Left cardiac atrium (tissue), 4 donors: ENCODE measurements around the gene DSE. TPM values are rescaled to one million over a fixed set of nuclear protein-coding genes. Genes with fewer than 3 reads are reported as not detected.

Experiments
- ATAC-seq, 2 donors: fragments of 200-7000 bp; cut with Tn5 transposase; one replicate each; pipeline ENCODE4 v1.9.1; 2020; ENCODE audit warnings: mild to moderate bottlenecking in 2 of 2, moderate library complexity in 2 of 2
- DNase-seq: peaks from one replicate; pipeline ENCODE4 v3.0.0-alpha.2; 2020
- intact Hi-C, 2 donors: fragments of 100-400 bp; cut with DNase I; formaldehyde crosslinking; loops; one replicate each; pipeline versions ENCODE4 v1.14.1 to v1.15.1; 2022 to 2023
- total RNA-seq, 2 donors: library from RNA; stranded (reverse); fragmentation: NEBNext Ultra II Directional; extraction: Animal tissue kit (Norgen Biotek cat#: 25700); gene quantifications; one replicate each; pipeline ENCODE4 v1.2.1, GENCODE V29; 2021
- donor health status: DM: no; HTN: yes; CAD: no.
- donor health status: DM: no; HTN: yes; CAD: no; lungs with severe emphysema.
- donor health status: DM: yes; HTN: yes; CAD: no.
- donor health status: Dilated cardiomyopathy.

DSE gene
- total RNA-seq, 2 donors from 2014 or later = 30.3 to 34.4 TPM

DNA sequence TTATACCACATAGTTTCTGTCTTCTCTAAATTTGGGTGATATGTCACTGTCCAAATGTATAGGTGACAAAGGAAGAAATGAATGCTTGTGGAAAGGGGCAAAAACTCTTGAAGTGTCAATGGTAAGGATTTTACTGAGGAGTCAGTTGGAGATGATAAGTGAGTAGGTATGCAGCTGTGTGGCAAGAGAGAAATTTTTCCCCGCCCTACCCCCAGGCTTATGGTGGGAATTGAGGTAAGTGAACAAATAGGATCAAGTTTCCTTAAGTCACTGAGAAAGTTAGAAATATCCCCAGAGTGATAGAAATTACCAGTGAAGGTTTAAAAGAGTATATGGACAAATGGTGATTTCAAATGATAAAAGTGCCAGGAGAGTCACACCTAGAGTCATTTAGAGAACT, 11.8 kb downstream of the DSE start:
- DNase-seq = no peak
- no peak for ATAC-seq
- intact Hi-C loops = no loop called here

DNA sequence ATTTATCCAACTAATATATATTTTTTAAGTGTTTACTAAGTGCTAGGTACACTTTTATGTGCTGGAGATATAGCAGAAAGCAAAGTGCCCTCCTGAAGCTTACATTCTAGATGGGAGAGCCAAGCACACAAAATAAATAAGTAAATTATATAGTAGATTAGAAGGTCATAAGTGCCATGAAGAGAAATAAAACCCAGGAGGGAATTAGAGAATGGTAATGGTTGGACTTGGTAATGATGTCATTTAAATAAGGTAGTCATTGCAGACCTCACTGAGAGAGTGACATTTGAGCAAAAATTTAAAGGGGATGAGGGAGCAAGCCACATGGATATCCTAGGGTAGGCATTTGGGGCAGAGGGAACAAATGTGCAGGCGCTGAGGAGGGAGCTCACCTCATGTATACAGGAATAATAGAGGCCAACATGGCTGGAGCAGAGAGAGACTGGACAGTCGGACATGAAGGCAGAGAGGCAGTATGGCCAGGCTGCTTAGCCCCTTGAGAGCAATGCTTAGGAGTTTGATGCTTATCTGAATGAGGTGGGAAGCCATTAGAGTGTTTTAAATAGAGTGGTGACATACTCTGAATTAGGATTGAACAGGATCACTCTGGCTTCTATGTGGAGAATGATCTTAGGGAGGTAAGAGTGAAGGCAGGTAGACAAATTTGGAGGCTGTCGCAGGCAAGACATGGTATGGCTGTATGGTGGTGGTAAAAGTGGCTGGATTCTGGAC, 14.1 kb downstream of the DSE start:
- no peak for ATAC-seq
- intact Hi-C loops = no loop called here
- no peak for DNase-seq

DNA sequence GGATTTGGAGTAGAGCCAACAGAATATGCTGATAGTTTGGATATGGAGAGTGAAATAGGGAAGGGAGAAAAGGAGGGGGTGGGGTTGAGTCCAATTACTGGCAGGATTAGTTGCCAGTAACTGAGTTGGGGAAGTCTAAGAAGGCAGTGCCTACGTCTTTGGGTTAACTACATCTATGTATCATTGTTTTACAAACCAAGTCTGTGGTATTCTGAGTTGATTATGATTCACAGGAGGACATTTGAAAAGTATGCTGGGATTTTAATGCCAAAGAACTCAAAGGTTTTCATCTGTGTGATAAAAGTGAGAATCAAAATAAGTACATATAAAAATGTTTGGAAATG, 14.7 kb downstream of the DSE start:
- ATAC-seq (peak; percentile 28 to 67), DNase-seq (no peak)
- intact Hi-C loops = no loop called here

DNA sequence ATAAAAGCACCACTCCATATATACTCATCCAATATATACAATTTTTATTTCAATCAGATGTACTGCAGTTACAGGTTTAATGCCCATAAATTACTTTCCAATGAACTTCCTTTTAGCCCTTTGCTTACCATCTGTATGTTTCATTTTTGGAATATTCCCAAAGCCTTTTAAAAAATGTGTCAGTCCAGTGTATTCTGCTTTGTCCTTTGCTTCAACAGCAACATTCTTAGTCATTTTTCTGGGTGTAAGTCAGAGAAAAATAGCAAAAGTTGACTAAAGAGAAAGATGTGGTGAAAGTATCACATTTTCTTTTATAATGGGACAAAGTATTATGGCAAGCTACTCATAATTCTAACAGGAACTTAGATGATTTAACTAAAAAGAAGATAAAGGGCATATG, 15.2 kb downstream of the DSE start:
- ATAC-seq (no peak), DNase-seq (no peak)
- intact Hi-C loops = no loop called here

DNA sequence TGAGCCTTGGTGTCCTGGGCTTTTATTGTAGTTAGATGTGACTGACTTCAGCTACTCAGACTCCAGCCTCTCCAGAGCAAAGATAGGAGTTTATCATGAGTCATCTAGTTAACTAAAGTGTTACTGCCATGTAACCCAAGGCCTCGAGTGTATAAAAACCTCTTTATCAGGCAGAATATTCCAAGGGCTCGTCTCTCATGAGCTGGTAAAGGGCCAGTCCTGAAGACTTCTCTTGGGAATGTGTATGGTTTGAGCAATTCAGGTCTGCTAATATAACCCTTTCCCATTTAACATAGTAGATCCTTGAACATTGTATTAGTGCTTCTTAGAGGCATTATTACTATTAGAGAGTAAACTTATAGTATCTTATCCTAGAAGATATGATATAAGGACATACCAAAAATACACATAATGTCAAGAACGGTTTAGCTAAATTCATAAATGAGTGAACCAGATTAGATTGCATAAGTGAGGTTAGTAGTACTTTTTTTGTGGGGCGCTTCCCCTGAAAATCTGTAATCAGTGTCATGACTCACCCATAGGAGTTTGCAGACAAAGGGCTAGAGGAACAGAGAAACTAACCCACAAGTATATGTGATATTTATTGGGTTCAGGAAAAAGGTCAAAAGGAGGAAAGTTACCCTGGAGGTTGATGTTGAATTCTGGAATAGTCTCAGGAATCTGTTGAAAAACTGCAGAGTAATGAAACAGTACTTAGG, 16.0 kb downstream of the DSE start:
- no peak for DNase-seq
- intact Hi-C loops = no loop called here
- ATAC-seq = peak; percentile 34 to 65

DNA sequence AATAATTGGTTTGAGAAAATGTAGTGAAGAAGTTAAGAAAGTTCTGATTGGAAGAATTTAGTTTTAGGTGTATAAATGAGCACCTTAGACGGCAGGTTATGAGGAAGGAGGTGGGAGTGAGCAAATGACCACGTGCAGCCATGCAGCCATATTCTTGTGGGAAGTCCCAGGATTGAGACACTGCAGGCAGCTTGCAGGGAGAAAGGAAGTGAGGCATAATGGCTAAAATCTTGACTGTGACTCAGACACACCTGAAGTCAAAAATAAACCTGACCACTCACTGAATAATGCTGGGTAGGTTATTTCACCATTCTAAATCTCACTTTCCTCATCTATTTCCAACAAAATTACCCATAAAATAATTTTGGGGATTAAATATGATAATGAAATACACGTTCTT, 16.6 kb downstream of the DSE start:
- ATAC-seq (peak; percentile 17 to 62), DNase-seq (no peak)
- intact Hi-C loops = no loop called here

DNA sequence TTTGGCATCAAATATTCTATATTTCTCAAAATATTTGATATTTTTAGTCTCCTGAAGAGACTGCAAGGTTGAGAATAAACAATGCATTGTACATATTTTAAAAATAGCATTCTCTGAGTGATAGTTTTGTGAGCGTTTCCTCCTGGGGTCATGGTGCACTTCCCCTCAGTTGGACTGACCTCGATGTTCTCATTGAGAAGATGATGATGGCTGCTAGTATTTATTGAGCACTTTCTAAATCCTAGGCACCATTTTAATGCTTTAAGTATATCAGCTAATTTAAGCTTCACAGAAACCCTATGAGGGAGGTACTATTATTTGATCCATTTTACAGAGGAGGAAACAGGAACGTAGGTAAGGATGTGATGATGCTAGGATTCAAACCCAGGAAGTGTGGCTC, 18.2 kb downstream of the DSE start:
- no peak for DNase-seq
- intact Hi-C loops = no loop called here
- ATAC-seq = no peak

DNA sequence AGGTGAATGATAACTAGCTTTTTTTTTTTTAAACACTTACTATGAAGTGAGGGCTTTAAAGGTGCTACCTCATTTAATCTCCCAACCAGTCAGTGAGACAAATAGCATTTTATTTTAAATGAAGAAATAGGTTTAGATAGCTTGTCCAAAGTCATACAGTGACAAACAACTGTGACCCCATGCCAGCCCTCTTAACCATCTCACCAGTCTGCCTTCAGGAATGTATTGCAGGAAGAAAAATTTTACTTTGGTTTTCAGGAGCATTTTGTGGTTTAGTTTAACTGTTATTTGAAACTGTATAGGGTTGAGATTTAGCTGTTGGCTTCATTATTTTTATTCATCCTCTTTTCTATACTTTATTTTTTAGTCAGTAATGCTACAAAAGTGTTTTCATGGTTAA, 18.6 kb downstream of the DSE start:
- ATAC-seq = no peak
- no peak for DNase-seq
- intact Hi-C loops = no loop called here

DNA sequence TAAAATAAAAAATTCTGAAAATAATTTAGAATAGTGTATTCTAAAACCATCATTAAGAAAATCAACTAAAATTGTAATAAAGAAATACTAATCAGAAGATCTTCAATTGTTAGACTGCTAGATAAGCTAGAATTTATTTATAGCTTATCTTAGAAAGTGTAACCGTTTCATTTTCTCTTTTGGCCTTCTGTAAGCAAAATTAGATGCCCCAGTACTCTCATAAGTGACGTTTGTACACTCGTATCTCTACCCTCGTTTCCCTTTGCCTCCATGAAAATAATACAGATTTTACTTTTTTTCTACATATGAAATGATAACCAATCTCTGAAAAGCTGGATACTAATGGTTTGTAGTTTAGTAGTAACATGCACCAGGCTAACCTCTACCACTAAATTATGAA, 19.8 kb downstream of the DSE start:
- ATAC-seq (no peak), DNase-seq (no peak)
- intact Hi-C loops = no loop called here

DNA sequence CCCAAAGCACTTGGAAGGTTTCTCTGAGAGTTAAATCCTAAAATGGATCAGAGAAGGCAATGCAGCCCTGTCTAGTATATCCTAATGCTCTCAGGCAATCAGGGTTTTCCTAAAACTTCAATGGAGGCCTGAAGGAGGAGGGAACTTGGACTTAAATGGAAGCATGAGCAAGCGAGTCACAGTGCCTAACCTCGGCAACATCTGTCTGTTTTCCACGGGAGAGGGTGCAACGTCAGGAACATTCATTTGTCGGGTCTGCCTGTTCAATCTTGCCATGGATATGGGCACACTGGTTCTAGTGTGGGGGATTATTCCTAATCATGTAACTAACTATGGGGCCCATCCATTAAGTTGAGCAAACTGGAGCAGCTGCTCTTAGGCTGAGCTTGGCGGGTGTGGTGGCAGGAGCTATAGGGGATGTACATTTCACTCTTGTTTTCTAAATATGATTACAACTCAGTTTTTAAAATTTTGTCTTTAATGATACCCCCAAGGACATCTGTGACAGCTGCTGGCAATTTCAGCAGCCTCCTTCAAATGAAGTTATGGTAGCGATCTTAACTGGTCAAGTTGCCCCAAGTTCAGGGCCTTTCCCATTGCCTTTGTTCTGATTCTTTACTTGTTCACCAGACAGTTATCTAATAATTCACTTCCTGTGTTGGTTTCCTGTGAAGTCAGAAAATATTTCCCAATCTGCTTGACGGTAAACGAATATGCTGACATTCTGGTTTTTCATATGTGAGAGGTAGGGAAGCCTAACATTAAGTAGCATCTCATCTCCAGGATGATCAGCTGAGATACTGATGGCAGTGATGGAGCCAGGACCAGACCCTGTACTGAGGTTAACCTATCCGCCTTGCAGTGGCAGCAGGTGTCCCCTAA, 21.6 kb downstream of the DSE start:
- ATAC-seq = peak in 1 of 2 donors; percentile 25
- DNase-seq = no peak
- intact Hi-C loops = no loop called here

DNA sequence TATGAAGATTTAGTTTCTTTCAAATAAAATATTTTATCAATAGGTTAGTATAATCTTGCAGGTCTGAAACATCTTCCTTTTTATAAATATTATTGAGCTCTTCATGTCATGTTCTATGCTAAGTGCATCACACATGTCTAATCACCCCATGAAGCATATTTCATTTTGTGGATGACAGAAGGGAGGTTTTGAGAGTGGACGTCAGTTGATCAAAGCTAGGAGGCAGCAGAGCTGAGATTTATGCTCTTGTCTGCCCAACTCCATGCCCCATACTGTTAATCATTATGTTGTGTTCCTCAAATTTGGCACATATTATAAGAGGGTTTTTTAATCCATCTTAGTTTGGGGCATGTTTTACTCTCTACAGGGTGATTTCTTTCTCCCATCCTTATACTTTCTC, 22.7 kb downstream of the DSE start:
- intact Hi-C loops = no loop called here
- DNase-seq (no peak), ATAC-seq (no peak)

DNA sequence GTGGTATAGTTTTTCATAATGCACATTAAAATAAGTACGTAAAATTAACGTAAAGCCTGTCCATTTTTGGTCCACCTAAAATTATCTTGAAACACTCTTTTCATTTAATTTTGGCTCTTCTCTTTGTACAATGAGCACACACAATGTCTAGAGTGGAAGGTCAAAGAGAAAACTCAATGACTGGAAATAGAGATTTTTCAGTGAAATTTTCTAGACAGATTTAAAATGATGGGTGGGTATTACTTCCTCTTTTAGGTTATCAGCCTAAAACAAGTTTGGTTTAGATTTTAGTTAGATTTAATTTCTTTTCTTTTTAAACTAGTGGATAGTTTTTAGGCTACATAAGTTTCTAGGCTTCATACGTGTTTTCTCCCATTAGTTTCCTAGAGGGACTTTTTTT, 24.9 kb downstream of the DSE start:
- no peak for DNase-seq
- no peak for ATAC-seq
- intact Hi-C loops = no loop called here

DNA sequence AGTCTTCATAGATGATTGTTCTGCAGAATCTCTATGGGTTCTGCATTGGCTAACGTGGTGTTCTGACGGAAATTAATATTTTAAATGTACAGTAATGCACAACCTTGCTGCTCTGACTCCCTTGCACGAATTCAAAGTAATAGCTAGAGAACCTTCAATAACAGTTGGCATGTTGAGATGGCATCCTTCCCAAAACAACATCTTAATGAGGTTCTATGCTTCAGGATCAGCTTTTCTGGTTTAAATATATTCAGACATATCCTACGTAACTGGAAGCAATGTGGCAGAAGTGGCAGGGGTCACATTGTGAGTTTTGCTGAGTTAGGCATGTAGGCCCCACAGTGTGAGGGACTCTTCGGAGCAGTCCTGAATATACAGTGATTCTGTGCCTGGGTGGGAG, 25.7 kb downstream of the DSE start:
- DNase-seq = no peak
- ATAC-seq = peak in 1 of 2 donors; percentile 4
- intact Hi-C loops = no loop called here

DNA sequence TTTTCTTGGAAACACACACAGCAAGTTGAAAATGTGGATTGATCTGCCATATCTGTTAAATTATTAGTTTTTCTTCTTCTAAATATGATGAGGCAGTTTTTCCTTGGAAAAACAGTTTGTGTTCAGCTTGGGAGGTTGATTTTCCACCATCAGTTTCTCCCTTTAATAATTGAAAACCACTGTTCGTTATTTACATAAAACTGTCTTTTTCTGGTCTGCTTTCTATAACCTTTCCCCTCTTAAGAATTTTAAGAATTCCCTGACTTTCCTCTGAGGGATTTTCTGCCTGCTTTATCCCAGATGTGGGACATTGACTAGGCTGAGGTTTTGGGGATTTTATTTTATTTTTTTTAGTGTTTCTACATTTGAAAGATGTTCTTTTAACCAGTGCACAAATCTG, 27.2 kb downstream of the DSE start:
- intact Hi-C loops = no loop called here
- ATAC-seq (peak in 1 of 2 donors; percentile 10), DNase-seq (no peak)

DNA sequence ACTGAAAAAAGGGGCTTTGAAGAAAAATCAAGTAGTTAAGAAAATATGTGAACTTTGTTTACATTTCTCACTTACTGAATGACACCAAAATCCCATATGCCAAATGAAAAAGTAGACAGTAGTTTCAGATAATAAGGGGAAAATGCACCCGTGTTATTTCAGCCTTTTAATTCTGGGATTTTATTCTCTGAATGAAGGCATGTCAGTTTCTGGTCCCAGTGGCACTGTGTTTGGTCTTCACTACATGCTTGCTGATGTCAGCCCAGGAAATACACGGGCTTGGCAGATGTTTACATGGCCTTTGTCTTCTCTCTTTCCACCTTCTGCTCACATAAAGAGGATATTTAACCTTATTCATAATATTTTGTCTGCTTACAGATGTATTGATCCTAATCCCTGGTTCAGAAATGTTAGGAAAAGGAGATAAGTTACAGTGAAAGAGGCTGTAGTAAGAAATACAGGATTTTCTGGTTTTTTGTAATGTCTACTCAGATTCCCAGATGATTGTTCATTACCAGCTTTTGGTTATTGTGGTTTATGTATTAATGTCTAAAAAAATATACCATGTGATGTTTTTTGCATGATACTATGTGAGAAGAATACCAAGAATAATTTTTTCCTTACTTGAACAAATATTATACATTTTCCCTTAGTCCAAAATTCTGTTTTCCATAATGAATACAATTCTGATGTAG, 27.7 kb downstream of the DSE start:
- intact Hi-C loops = no loop called here
- no peak for DNase-seq
- peak in 1 of 2 donors; percentile 32 for ATAC-seq

DNA sequence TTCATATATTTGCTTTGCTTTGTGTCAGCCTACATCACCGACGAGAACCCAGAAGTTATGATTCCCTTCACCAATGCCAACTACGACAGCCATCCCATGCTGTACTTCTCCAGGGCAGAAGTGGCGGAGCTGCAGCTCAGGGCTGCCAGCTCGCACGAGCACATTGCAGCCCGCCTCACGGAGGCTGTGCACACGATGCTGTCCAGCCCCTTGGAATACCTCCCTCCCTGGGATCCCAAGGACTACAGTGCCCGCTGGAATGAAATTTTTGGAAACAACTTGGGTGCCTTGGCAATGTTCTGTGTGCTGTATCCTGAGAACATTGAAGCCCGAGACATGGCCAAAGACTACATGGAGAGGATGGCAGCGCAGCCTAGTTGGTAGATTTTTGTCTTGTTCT, 28.5 kb downstream of the DSE start:
- no peak for DNase-seq
- ATAC-seq = peak in 1 of 2 donors; percentile 21
- intact Hi-C loops = no loop called here

DNA sequence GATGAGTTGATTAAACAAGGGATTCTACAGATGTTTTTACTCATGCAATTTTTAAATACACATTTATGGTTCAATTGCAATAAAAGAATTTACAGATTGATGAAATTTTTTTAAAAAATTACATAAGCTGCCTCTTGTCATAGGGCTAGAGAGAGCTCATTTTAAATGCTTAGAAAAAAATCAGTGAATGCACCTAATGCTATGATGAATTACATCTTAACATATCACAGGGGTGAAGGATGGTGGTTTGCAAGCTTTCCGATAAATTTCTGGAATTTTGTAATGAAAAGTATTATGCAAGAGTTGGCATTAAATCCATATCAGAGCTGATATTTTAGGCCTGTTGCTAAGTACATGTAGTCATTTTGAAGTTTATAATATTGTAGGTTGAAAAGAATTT, 29.6 kb downstream of the DSE start:
- DNase-seq (no peak), ATAC-seq (no peak)
- intact Hi-C loops = no loop called here

DNA sequence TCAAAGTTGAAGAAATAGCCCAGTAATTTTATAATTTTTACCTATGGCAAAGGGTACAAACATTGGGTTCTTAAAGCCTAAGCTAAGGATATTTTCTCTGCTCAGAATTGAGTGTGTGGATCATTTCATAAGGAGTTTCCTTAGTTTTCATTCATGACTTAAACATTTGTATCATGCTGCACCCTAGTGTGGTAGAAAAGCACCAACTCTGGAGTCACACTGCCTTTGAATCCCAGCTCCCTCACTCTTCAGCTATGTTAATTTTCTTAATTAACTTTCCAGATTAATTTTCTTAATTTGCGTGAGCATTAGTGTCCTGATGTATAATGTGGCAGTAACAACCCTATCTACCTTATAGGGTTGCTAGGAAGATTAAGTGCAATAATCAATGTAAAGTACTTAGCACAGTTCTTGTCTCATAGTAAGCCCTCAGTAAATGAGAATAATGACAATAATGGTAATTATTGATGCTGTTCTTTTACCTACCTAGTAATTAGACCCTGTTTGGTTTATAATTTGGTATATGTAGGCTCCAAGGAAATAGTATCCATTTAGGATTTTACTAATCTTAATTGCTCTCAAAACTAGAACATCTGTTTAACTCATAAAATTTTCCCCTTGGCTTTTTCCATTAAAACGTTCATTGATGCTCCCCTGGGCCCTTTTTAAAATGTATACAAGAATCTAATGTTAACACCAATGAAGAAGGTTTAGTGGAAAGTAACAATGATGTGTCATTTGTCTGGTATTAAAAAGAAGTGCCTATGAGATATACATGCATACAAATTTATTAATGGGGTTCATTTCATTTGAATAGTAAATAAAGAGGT, 31.6 kb downstream of the DSE start:
- intact Hi-C loops = no loop called here
- ATAC-seq (no peak), DNase-seq (no peak)

DNA sequence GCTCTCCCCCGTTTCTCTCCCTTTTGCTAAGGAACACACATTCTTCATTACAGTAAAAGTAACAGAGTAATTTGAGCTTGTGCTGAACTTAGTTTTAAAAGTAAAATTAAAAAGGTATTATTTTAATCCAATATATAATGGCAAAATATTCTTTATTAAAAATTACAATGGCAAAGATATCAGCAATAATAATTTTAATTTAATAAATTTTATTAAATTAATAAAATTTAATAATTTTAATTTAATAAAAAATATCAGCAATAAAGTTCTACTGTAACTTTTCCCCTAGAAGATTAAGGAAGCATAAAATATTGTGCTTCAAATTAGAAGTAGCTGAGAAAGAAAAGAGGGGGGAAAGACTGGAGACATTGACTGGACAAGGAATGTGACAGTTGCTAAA, 32.5 kb downstream of the DSE start:
- ATAC-seq = no peak
- no peak for DNase-seq
- intact Hi-C loops = no loop called here
